Activated CD8-positive, alpha-beta T cell treated with anti-CD3 and anti-CD28 coated beads for 36 hours (primary cell): ENCODE measurements around the gene ANKRD28. TPM values are rescaled to one million over a fixed set of nuclear protein-coding genes. Genes with fewer than 3 reads are reported as not detected.
A peak's percentile ranks its signal among the peaks of the same experiment; 100 is the strongest.

Source experiments
- ATAC-seq: fragments of 200-7000 bp; cut with Tn5 transposase; one replicate; pipeline ENCODE4 v1.10.0; 2021; ENCODE audit warnings: mild to moderate bottlenecking, moderate library complexity
- CTCF ChIA-PET: fragments of 350-600 bp; sonication (Branson Sonifier 250); formaldehyde crosslinking; loops from one replicate; lab custom pipeline; 2021; ENCODE audit warnings: antibody characterized with exemption; lab: Charles Lee
- POLR2A ChIA-PET: fragments of 350-600 bp; sonication (Branson Sonifier 250); formaldehyde crosslinking; loops from one replicate; lab custom pipeline; 2021; ENCODE audit warnings: antibody characterized with exemption; lab: Charles Lee
- DNase-seq: peaks from one replicate; pipeline ENCODE4 v3.0.0-alpha.2; 2020
- H3K27ac Mint-ChIP-seq: one replicate; pipeline ENCODE4 v1.8.0; 2021; ENCODE audit warnings: mild to moderate bottlenecking, mixed read lengths
- H3K27me3 Mint-ChIP-seq: one replicate; pipeline ENCODE4 v1.8.0; 2021; ENCODE audit warnings: mixed read lengths
- H3K36me3 Mint-ChIP-seq: one replicate; pipeline ENCODE4 v1.8.0; 2021; ENCODE audit warnings: low read depth, mixed read lengths
- H3K4me1 Mint-ChIP-seq: one replicate; pipeline ENCODE4 v1.8.0; 2021; ENCODE audit warnings: low read depth, mixed read lengths
- H3K4me3 Mint-ChIP-seq: one replicate; pipeline ENCODE4 v1.8.0; 2021; ENCODE audit warnings: mild to moderate bottlenecking, moderate library complexity, mixed read lengths
- H3K9me3 Mint-ChIP-seq: one replicate; pipeline ENCODE4 v1.8.0; 2021; ENCODE audit warnings: mixed read lengths
- CTCF ChIP-seq: fragments of 200-600 bp; IDR thresholded peaks from one replicate; pipeline ENCODE4 v1.8.0; 2022; ENCODE audit warnings: antibody characterized with exemption, mild to moderate bottlenecking
- intact Hi-C: fragments of 100-400 bp; cut with micrococcal nuclease; formaldehyde crosslinking; loops from one replicate; pipeline ENCODE4 v1.10.0; 2022
- total RNA-seq, 2 experiments: library from RNA; stranded (reverse); gene quantifications; one replicate each; pipeline ENCODE4 v1.2.3, GENCODE V29; 2021

ANKRD28 gene
- total RNA-seq: 10 to 100 TPM; 32.9 to 35.3 TPM

- Mint-ChIP-seq H3K4me3 (peak within 1 kb of the TSS; percentile 74), H3K9me3 (peaks cover 2% of the 10 kb centered on the region), H3K36me3 (peaks cover 14% of the 10 kb centered on the region), H3K27ac (peak within 1 kb of the TSS; percentile 89), H3K27me3 (no peaks in the 10 kb centered on the region), H3K4me1 (peaks cover 76% of the 10 kb centered on the region)
- CTCF ChIA-PET: interaction anchor here (0.9 to 1.9 kb wide), 6 partner anchors 10 to 168 kb away, joined by 3 to 6 read pairs (median 5); no protein-coding TSS in a partner anchor
- DNase-seq (peak; percentile 21), ATAC-seq (peak; percentile 66)
- intact Hi-C loops: loop anchor here (5.0 kb wide), 1 partner anchor 160 kb away; no protein-coding TSS in a partner anchor
- TF ChIP-seq CTCF: no peak
- POLR2A ChIA-PET: interaction anchor here (0.6 to 1.8 kb wide), 7 partner anchors 9 to 855 kb away, joined by 3 to 4 read pairs (median 3); no protein-coding TSS in a partner anchor
Measured at GRCh38 chr3:15797642-15798303, at the start of gene ANKRD28. Gene ANKRD28 (minus strand): TSS chr3:15797979. CDS start chr3:15796521, 1,458 bp downstream.

GRCh38 chr3:15847239-15847638 is 49.5 kb upstream of the ANKRD28 start:
- Mint-ChIP-seq H3K4me3 (no peak overlapping the region), H3K36me3 (peaks cover 35% of the 10 kb centered on the region), H3K27me3 (no peaks in the 10 kb centered on the region), H3K4me1 (peaks cover 47% of the 10 kb centered on the region), H3K9me3 (peaks cover 15% of the 10 kb centered on the region), H3K27ac (no peak overlapping the region)
- POLR2A ChIA-PET: interaction anchor here (1.6 kb wide), 1 partner anchor 12 kb away, joined by 5 read pairs; no protein-coding TSS in a partner anchor
- TF ChIP-seq CTCF: no peak
- intact Hi-C loops: no loop called here
- ATAC-seq: no peak
- CTCF ChIA-PET: interaction anchor here (0.8 to 2.4 kb wide), 3 partner anchors 13 to 160 kb away, joined by 3 to 6 read pairs (median 3); no protein-coding TSS in a partner anchor
- DNase-seq: no peak

GRCh38 chr3:15846606-15847005 is 48.8 kb upstream of the ANKRD28 start:
- ChIA-PET CTCF (interaction anchor here (0.8 to 2.4 kb wide), 3 partner anchors 7 to 160 kb away, joined by 3 to 6 read pairs (median 5); no protein-coding TSS in a partner anchor), POLR2A (interaction anchor here (0.6 to 1.6 kb wide), 2 partner anchors 12 to 16 kb away, joined by 3 to 5 read pairs; no protein-coding TSS in a partner anchor)
- ATAC-seq: no peak
- no peak for TF ChIP-seq CTCF
- DNase-seq: no peak
- intact Hi-C loops: no loop called here
- no peak overlapping the region for H3K27ac Mint-ChIP-seq
- H3K4me3 Mint-ChIP-seq: no peak overlapping the region
- no peaks in the 10 kb centered on the region for H3K27me3 Mint-ChIP-seq
- H3K36me3 Mint-ChIP-seq: peaks cover 36% of the 10 kb centered on the region
- peaks cover 47% of the 10 kb centered on the region for H3K4me1 Mint-ChIP-seq
- peaks cover 17% of the 10 kb centered on the region for H3K9me3 Mint-ChIP-seq

GRCh38 chr3:15845475-15845874 is 47.7 kb upstream of the ANKRD28 start:
- CTCF ChIA-PET: interaction anchor here (2.1 to 2.4 kb wide), 2 partner anchors 9 to 11 kb away, joined by 5 to 6 read pairs; no protein-coding TSS in a partner anchor

More at GRCh38 chr3:15845475-15845874, 47.7 kb upstream of the ANKRD28 start:
- Mint-ChIP-seq H3K4me1 (peaks cover 47% of the 10 kb centered on the region), H3K4me3 (no peak overlapping the region), H3K27me3 (no peaks in the 10 kb centered on the region), H3K36me3 (peaks cover 38% of the 10 kb centered on the region), H3K9me3 (peaks cover 25% of the 10 kb centered on the region), H3K27ac (peak overlapping the region; percentile 76)
- intact Hi-C loops: no loop called here
- TF ChIP-seq CTCF: no peak
- POLR2A ChIA-PET: no interaction called here
- DNase-seq (no peak), ATAC-seq (peak; percentile 80)
